A549 treated with CpdA at 1 μM for 4 hours (cell line): ENCODE measurements around the gene SS18. TPM values are rescaled to one million over a fixed set of nuclear protein-coding genes. Genes with fewer than 3 reads are reported as not detected.

Source experiments
- total RNA-seq: library from RNA; stranded (reverse); fragments of 200-300 nt; extraction: Qiagen RNA extraction; gene quantifications from 5 replicates; pipeline ENCODE4 v1.2.3, GENCODE V29; 2022; ENCODE audit warnings: low read depth

Gene SS18, protein sequence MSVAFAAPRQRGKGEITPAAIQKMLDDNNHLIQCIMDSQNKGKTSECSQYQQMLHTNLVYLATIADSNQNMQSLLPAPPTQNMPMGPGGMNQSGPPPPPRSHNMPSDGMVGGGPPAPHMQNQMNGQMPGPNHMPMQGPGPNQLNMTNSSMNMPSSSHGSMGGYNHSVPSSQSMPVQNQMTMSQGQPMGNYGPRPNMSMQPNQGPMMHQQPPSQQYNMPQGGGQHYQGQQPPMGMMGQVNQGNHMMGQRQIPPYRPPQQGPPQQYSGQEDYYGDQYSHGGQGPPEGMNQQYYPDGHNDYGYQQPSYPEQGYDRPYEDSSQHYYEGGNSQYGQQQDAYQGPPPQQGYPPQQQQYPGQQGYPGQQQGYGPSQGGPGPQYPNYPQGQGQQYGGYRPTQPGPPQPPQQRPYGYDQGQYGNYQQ
- 48.2 to 61.6 TPM (median 53.0 TPM) in 5 replicates for total RNA-seq

DNA sequence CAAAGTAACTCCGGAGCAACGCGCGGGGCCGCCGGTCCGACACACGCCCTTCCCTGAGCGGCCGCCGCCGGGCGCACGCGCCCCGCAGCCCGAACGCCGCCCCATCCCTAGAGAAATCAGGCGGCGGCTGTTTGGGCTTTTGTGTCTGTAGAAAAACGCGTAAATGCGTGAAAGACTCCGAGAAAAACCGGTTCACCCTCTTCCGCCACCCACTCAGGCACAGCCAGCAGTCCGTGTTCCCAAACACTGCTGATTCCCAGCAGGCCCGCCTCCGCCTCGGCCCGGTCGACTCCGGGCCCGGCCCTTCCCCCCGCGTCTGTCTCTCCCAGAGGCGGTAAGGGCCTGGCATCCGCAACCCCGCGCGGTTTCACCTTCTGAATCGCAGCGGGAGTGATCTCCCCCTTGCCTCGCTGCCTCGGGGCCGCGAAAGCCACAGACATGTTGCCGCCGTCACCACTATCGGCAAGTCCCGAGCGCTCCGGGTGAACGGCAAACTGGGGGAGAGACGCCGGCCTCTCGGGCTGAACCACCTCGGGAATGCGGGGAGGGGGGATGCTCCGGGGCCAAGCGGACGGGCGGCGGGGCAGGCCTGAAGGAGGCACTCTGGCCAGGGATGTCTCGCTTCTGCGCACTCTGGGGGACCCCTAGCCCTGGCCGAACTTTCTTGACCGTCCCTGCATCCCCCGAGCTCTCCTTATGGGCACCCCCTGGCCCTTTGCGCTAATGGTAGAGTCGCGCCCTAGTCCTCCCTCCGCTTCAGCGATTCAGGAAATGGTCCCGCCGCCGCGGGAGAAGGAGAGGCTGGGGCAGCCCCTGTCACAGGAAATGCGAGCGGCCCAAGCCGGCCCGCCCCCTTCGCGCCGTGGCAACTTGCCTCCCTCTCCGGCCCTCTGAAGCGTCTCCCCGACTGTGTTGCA lies at the start of gene SS18:
TSS of gene SS18 (minus strand) at position 484 of the 917 bp plus-strand sequence. CDS start at position 440, 44 bp downstream.

GRCh38 chr18:26133652-26134051 lies 43.2 kb upstream of the SS18 start, which contains the start of gene PSMA8:
PSMA8 (plus strand) TSS chr18:26133869; CDS start chr18:26133966, 97 bp downstream.

Other genes with a start within 250 kb of the SS18 start
- not detected in 5 replicates for gene PSMA8, start 43.3 kb upstream of the SS18 start, total RNA-seq
- gene TAF4B, start 135.8 kb upstream of the SS18 start, total RNA-seq = 5.0 to 5.4 TPM (median 5.3 TPM) in 5 replicates